NCI-H774 (cell line): ENCODE data around the gene CFL1.

Experiments used
- DNase-seq: peaks from one replicate; lab custom pipeline; 2025; lab: John Stamatoyannopoulos, UW

Gene CFL1

DNA sequence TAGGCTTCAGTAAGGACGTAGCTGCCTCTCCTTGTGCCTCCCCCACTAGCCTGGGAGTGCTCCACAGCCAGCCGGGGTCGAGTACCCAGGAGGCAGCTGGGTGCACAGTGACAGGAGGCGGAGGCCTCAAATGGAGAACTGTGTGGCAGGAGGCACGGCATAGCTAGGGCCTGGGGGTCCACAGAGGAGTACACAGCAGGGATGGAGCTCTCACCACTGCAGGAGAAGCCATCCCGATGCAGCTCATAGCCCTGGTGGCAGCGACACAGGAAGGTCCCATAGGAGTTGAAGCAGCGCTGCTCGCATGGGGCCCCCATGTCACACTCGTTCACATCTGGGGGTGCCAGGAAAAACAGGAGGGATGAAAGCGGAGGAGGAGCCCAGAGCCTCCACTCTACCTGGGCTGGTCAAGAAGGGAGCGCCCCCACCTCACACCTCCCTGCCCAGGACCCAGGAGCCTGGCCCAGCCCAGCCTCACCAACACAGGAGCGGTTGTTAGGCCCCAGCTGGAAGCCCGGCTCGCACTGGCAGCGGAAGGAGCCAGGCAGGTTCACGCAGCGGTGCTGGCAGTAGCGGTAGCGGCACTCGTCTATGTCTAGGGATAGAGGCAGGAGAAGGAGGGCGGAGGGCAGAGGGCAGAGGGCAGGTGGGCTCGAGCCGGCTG is 11.8 kb upstream of the CFL1 start:
- DNase-seq: no peak

GRCh38 chr11:65868907-65869306 is 10.9 kb upstream of the CFL1 start:
- no peak for DNase-seq

- no peak for DNase-seq
Observed at GRCh38 chr11:65868076-65868667, 10.2 kb upstream of the CFL1 start.

GRCh38 chr11:65867284-65868071 is 9.5 kb upstream of the CFL1 start:
- DNase-seq: no peak

- no peak for DNase-seq
Observed at GRCh38 chr11:65866509-65867283, 8.7 kb upstream of the CFL1 start.

- DNase-seq: no peak
Observed at GRCh38 chr11:65865550-65866172, 7.7 kb upstream of the CFL1 start.

GRCh38 chr11:65864706-65865471 is 6.9 kb upstream of the CFL1 start:
- no peak for DNase-seq

DNA sequence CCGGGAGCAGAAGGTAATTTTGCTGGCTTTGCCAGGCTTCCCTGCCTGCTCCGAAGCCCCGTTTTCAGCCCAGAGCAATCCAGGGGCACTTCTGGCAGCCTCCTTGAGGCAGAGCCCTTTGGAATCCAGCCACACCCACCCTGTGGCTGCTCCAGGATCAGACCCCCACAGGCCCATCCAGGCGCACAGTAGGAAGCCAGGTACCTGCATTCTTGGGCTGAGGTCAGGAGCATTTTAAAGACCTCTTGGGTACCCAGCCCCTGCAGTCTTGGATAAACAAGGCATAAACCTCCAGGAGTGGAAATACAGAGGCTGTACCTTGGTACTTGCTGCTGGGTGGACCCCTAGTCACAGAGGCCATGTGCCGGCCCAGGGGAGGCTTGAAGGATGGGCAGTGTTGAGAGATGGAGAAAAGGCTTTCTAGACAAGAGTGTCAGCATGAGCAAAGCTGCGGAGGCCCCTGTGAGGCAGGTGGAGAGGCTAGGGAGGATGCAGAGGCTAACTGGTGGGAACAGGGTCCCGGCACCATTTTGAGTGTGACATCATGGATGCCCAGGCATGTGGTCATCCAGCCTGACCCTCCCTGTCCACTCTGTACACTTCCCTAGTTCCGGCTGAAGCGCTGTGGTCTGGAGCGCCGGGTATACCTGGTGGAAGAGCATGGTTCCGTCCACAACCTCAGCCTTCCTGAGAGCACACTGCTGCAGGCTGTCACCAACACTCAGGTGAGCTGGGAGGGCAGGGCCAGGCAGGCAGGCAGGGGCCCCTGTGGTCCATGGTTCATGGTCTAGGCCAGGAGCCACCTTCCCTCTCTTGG is 6.1 kb upstream of the CFL1 start:
- no peak for DNase-seq

DNA sequence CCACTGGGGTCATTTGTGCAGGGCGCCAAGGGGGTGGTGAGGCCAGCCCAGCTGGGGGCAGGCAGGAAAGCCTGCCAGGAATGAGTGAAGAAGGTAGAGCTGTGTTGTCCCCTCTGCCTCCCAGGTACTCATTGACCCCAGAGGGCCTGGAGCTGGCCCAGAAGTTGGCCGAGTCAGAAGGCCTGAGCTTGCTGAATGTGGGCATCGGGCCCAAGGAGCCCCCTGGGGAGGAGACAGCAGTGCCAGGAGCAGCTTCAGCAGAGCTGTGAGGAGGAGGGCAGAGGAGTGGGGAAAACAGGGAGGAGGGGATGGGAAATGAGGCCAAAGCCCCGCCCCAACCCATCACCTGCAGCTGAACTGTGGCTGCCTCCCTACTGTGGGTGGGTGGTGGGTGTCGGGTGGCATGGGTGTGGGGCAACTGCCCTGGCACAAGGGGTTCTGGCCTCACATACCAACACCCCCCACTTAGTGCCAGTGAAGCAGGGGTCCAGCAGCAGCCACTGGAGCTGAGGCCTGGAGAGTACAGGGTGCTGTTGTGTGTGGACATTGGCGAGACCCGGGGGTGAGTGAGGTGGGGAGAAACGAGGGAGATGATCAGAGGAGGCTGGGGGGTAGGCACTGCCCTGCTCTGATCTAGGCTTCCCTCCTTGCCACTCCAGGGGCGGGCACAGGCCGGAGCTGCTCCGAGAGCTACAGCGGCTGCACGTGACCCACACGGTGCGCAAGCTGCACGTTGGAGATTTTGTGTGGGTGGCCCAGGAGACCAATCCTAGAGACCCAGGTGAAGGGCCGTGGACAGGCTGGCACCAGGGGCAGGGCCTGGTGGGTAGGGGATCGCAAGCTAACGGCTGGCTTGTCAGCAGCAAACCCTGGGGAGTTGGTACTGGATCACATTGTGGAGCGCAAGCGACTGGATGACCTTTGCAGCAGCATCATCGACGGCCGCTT is 5.2 kb upstream of the CFL1 start:
- no peak for DNase-seq

DNA sequence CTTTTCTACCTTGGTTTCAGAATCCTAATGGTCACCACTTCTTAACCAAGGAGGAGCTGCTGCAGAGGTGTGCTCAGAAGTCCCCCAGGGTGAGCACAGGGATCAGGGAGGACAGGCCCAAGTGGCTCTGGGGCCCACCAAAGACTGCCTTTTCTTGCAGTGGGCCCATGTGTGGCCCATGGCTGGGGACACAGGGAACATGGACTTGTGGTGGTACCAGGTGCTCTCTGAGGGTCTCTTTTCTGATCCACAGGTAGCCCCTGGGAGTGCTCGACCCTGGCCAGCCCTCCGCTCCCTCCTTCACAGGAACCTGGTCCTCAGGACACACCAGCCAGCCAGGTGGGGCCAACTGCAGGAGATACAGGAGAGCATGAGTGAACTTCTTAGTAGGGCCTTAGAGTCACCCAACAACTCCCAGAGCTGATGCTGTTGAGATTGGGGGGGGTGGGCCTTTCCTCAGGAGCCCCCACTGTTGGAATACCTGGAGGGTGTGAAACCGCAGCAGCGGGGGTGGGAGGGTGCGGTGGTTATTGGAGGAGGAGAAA is 4.3 kb upstream of the CFL1 start:
- no peak for DNase-seq

GRCh38 chr11:65861533-65862183 is 3.7 kb upstream of the CFL1 start:
- DNase-seq: no peak

- no peak for DNase-seq
Observed at GRCh38 chr11:65861165-65861505, 3.2 kb upstream of the CFL1 start.

GRCh38 chr11:65860278-65861164 is 2.5 kb upstream of the CFL1 start, which contains the start of gene MUS81:
Gene MUS81 (plus strand): TSS chr11:65860433. CDS start chr11:65860754, 321 bp downstream.
- peak; percentile 95 for DNase-seq

GRCh38 chr11:65859812-65860277 is 1.9 kb upstream of the CFL1 start:
- DNase-seq: no peak

GRCh38 chr11:65859095-65859811 is 1.3 kb upstream of the CFL1 start:
- peak; percentile 96 for DNase-seq

DNA sequence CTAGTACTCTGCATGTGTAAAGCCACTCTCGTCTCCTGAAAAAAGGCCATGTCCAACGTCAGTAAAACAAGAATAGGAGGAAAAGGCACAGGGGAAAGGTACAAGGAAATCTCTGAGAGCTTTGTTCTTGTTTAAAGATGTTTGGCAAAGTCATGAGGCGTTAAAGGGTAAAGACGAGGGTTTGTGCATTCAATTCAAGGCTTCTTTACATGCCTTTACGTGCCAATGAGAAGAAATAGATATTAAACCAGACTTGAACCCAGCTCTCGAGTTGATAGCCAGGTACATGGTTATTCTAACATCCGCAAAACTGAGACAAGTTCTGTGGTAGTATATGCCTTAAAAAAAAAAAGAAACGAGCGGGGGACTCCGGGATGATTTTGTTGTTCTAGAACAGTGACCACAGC is 704 bp upstream of the CFL1 start:
- peak; percentile 32 for DNase-seq

DNA sequence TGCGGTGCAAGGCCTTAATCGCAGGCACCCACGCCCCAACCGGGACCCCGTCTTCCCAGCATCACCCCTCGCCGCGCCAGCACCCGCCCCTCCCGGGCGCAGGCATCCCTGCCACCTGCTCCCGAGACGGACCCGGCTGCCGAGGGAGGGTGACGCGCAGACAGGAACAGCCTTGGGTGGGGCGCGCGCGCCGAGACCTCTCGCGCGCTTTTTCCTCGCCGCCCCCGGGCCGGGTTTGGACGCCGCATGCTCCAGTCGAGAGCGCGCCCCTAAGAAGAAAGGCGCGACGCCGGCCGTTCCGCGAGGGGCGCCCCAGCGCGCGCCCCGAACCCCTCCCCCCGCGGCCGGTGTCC is 504 bp downstream of the CFL1 start:
- no peak for DNase-seq
